NCI-H2171 treated with DMSO at 0.1 percent for 48 hours (cell line): ENCODE results near the gene MGAT1.
"Not testable (repeated sequence)": the region's sequence is repeated elsewhere in the genome, so short reads cannot be mapped to it uniquely, and the experiment has no call there.

Source experiments
- DNase-seq: peaks from one replicate; lab custom pipeline; 2025; lab: John Stamatoyannopoulos, UW

MGAT1 gene

DNA sequence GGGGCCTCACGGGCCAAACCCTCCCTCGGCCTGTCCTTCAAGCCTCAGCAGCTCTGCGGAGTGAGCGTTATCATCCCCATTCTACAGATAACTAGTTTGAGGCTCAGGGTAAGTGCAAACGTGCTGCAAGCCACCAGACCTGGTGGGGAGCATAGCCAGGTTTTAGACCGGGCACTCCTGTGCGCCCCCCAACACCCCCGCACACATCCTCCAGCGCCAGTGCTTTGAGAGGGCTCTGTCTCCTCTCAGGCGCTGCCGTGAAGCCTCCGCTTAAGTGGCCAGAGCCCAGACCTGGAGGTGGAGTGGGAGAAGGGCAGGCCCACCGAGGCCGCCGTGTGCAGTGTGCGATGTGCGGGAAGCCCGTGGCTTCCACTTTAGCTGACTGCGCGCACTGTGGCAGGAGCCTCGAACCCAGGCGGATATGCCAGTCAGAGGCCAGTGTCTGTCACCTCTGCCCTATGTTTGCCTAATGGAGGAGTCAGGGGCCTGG lies 1.6 kb upstream of the MGAT1 start:
- DNase-seq, result no peak

DNA sequence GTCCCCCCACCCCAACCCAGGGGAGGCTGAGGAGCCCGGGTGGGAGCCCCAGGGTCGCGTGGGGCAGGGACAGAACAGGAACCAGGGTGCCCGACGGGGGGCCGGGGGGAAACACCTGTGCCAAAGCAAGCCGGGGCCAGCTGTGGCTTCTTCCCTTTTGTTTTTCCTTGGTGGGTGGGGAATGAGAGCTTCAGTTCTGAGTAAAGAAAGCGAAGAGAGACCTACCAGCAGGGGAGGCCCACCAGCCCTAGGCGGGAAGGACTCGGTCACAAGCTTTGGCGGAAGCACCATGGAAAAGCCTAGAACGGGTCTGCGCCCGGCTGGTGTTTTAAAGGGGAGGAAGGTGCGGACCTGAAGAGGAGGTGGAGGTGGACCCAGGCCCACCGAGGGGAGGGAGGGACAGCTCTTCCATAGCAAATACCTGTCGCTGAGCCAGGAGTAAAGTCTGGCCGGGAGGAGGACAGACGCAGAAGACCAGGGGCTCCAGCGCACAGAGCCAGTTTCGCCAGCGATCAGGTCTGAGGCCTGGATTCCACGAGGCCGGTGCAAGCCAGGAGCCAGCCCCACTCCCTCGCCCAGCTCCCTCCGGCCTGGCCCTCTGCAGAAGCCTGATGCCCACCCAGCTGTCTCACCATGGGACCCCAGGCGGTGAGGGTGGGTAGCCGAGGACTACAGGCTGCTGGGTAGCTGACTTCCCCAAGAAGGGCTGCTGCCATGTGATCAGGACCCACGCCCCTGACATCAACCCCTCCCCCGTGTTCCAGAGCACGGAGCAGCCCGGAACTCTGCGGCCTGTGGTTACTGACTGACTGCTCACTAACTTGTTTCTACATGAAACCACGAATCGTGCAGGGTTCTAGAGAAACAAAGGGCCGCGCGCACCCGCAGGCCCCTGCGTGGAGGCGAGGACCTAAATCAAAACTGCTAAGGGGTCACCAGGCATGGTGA lies 849 bp upstream of the MGAT1 start:
- no peak for DNase-seq

DNA sequence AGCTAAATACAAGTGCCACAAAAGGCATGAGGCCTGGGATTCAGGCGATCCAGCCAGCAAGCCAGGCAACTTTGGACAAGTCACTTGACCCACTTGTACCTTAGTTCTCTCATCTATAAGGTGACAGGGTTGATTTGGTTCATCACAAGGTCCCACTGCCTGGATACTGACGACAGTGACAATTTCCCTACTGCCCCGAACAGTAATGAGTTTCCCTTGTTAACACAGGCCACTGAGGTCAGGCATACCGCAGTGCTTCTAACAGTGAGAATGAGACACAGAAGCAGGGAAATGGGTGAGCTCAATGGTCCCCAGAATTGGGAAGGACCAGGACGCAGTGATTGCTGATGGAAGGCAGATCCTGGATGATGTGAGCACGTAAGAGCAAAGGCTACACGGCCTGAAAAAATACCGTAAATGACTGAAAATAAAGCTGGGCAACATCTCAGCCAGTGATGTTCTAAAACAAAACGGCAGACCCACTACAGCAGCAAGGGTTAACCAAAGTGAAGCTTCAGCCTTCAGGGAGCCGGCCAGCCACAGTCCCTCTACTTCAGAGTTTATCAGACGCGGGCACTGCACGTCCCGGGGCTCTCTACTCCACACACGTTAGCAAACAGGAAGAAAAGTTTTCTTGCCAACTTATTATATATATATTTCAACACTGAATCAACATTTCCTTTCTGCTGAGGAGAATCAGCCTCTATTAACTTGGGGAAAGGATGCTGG lies 846 bp downstream of the MGAT1 start:
- DNase-seq, result no peak

DNA sequence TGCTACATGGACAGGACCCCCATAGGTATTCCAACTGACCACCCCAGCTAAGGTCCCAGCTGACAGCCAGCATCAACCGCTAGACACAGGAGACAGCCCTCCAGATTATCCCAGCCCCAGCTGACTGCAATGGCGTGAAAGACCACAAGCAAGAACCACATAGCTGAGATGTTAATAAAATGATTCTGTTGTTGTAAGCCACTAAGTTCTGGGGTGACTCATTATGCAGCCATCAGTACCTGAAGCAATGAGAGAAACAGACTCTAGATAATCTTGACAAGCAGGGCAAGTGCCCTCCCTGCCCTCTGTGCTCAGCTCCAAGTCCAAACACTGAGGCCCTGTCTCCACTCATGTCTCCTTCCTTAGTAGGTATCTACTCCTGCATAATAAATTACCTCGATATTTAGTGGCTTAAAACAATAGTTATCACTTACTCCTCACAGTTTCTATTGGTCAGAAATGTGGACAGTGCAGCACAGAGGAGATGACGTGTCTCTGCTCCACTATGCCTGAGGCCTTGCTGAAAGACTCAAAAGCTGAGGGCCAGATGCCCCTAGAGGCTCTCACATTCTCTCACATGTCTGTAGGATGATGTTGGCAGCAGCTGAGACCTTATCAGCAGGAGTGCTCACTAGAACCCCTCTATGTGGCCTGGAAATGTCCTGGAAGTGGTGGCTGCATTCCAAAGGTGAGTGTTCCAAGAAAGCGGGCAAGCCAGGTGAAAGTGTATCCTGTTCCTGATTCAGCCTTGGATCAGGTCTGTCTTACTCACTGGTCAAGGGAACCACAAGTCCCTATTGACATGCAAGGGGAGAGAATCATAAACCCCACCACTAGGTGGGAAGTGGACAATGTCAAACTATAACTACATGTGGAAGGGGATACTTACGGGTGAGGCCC lies 2.5 kb downstream of the MGAT1 start:
- no peak for DNase-seq

DNA sequence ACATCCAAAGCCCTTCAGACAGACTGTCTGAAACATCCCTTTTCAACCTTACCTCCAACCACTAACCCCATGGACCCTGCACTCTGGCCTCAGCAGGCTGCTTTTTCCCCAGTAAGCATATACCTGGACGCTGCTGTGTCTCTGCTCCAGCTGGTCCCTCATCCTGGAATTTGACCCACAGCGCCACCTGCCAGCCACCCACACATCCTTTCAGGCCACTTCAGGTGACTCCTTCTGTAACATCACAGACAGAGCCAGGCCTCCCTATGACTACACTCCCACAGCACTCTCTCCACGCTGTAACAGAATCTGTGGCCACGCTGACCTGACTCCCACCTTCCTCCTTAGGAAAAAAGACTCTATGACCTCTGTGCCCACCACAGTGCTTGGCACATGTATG lies 3.4 kb downstream of the MGAT1 start:
- no peak for DNase-seq

DNA sequence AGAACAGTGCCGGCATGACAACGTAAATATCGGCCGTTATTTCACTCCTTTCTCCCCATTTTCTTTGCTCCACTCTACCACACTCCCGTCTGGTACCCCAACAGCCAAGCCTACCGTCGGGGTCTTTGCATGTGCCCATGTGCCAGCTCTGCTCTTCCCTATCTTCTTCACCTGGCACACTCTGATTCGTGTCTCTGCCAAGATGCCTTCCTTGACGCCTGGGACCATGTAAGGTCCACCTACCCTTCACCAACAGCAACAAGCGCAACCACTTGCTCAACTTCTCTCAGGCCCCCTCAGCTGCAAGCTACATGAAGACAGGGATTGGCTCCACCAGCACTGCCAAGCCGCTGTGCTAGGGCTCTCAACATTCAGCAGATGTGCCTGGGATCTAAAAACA lies 4.4 kb downstream of the MGAT1 start:
- no peak for DNase-seq

DNA sequence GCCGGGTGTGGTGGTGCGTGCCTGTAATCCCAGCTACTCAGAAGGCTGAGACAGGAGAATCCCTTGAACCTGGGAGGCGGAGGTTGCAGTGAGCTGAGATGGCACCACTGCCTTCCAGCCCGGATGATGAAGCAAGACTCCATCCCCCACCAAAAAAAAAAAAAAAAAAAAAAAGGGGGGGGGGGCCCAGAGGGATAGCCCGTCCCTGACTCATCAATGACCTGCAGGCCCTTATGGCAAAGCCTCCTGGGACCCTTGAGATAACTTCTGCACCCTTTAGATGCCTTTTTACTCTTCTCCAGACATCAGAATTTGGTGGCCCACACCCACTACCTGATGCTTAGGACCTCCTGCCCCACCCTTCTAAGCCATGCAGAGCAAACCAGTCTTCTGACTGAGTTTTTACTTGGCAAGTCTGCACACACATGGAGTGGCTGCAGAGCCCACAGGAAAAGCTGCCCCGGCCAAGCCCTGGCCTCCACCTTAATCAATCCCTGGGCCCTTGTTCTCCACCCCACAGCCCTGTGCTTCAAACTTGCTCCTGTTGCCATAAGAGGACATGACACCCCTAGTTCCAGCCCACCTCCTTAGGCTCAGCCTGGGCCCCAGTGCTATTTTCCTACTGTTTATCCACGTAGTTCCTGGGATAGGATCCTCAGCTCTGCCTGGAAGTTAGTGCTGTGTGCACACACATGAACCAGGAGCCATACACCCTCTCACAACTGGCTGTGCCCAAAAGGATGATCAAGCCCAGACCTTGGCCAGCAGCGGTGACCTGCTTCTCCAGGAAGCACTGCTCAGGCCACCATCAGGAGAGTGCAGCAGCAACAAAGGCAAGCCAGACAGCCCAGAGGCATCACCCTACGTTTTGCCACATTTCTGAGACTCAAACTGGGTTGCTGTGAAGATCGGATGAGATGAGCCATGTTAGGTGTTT lies 5.1 kb downstream of the MGAT1 start:
- no peak for DNase-seq

DNA sequence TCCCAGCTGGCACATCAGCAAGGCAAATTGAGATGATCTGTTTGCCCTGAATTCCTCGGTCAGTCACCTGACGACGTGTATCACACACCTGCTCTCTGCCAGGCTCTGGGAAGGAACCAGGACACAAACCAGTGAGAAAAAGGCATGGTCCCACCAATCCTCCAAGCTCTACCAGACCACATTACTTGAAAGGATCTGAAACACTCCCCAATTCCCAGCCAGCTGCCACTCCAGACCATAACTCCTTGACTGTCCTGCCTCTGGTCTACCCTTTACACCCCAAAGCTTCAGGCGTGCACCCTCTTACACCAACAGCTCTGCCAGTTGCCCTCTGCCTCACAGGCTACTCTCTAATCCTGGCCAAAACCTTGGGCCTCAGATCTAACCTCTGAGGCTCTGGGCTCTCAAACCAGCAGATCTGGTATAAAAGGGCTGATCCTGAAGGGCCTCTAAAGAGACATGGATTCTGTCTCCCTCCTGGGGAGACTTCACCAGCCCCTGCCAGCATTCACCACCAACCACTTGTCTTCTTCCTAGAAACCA lies 6.8 kb downstream of the MGAT1 start:
- DNase-seq, result no peak

DNA sequence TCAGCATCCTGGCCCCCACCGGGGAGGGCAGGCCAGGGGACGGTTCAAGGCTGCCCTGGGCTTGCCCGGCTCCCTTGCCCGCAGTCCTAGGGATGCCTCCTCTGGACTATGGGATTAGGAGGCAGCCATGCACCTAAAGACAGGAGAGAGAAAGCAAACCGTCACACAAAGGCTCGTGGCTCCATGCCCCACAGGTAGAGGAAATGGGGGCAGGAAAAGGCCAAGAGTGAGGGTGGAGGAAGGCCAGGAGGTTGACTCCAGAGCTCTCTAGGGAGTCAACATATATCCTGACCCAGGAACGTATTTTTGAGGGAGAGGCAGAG lies 9.7 kb downstream of the MGAT1 start:
- DNase-seq, result no peak

DNA sequence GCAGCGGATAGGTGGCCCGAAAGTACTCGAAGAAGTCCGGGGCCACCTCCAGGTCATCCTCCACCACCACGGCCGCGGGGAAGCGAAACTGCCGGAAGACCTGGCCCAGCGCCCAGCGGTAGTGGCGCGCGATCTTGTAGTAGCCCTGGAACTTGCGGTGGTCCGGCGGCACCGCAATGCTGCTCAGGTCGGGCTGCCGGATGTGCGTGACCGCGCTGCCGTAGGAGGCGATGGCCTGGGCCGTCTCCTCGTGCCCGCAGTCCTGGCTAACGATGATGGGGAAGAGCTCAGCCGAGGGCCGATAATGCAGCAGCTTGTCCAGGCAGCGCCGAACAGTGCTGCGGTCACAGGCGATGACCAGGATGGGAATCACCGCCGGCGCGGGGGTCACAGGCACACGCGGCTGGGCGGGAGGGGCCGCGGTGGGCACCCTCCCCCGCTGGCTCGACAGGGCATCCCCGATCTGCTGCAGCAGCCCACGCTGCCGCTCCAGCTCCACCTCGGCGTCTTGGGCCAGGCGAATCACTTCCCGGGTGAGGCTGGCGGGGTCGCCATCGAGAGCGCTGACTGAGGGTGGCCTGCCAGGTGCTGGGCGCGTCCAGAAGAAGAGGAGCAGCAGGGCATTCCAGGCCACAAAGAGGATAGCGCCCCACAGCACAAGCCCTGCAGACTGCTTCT lies 10.2 kb downstream of the MGAT1 start:
- DNase-seq, result no peak

DNA sequence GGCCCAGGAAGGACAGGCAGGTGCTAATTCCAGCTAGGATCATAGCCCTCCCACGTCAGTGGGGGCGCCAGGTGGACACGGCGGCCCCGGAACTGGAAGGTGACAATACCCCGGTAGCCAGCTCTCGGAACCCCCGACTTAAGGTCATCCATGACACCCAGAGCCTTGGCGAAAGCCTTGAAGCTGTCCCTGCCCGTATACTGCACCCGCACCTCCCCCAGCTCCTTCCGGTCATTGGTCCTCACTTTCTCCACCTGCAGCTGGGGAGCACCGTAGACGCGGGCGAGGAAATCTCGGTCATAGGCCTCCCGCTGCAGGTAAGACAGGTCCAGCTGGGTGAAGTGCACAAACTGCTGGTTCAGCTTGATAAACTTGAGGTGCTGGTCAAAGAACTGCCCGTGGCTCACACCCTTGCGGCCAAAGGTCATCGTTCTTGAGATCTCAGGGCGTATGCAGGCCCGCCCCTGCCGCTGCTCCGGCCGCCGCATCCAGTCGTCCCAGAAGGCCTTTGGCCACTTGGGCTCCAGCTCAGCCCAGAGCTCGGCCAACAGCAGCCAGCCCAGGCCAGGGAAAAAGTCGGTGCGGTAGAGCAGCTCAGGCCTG lies 10.9 kb downstream of the MGAT1 start:
- no peak for DNase-seq

DNA sequence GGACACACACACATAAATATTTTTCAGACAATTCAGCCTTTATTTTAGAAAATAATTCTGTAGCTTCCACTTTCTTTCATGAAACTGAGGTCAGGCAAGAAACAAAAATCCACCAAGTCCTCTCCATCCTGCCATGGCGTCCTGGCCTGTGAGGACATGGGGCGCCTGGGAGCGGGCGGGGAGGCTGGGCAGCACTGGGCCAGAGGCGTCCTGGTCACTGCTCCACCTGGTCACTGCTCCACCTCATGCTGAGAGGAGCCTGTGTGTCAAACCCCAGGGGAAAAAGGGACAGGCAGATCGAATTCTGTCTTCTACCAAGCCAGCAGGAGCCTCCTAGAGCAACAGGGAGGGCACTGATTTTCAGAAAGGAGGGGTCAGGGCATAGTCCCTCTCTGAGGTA lies 12.1 kb downstream of the MGAT1 start:
- no peak for DNase-seq

DNA sequence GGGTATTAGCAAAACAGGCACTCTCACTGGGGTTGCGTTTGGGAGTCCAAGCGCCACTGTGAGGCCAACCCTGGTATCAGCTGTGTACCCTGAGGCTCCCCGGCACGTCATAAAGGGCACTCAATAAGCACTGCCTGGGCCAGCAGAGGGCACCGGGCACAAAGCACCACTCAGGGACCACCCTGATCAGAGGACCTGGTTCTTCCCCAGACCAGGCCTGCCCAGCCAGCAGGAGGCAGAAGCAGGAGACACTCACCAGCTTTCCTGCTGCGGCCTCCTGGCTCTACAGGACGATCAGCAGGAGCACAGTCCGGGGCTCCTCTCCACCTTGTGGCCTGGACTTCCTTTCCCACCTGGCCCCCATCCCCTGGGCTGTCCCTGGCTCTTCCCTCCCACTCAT lies 12.6 kb downstream of the MGAT1 start:
- DNase-seq, result no peak

DNA sequence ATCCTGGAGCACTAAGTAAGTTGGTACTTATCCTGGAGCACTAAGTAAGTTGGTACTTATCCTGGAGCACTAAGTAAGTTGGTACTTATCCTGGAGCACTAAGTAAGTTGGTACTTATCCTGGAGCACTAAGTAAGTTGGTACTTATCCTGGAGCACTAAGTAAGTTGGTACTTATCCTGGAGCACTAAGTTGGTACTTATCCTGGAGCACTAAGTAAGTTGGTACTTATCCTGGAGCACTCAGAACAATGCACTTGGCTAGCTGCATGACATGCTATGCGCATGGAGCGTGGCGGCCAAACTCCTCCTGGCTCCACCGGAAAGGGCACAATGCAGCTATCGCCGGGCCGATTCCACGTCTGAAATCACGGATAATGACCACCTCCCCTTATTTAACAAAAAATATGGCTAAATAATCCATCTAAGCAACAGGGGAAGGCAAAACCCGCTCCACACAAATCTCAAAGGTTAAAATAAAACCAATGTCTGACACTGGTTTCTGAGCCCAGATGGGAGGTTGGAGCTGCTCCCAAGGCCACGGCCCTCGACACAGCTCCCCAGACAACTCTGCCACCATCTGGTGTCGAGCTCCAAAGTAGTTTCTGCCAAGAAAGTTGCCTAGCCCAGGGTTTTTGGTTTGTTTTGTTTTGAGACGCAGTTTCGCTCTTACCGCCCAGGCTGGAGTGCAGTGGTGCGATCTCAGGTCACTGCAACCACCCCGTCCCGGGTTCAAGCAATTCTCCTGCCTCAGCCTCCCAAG lies 13.8 kb downstream of the MGAT1 start:
- DNase-seq, result not testable (repeated sequence)

DNA sequence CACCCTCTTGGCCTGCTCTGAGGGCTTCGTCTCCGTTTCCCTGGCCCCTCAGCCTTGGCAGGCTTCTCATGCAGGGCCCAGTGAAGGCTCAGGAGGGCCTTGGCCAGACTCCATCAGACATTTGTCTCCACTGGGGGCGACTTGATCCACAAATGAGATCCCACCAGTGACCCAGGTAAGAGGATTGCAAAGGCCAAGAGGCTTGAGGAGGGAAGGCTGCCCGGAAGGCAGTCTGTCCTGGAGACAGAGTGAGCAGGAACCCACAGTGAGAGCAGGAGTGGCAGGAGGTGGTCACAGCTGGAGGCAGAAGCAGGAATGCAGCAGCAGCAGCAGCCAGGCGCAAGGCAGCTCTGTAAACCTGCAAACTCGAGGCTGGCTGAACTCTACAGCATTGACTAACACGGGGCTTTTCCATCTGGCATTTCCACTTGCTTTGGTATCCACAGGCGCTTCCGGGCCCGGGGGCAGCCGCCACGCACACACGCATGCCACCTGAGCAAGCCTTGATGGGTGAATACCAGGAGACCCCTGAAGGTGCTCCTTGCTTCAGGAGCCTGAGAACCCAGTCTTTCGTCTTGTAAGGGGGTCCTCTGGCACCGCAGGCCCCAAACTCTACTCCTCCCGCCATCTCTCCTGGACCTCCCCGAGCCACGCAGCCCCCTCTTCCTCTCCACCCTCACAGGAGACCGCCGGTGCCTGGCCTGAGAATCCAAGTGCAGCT lies 14.7 kb downstream of the MGAT1 start:
- DNase-seq, result no peak

DNA sequence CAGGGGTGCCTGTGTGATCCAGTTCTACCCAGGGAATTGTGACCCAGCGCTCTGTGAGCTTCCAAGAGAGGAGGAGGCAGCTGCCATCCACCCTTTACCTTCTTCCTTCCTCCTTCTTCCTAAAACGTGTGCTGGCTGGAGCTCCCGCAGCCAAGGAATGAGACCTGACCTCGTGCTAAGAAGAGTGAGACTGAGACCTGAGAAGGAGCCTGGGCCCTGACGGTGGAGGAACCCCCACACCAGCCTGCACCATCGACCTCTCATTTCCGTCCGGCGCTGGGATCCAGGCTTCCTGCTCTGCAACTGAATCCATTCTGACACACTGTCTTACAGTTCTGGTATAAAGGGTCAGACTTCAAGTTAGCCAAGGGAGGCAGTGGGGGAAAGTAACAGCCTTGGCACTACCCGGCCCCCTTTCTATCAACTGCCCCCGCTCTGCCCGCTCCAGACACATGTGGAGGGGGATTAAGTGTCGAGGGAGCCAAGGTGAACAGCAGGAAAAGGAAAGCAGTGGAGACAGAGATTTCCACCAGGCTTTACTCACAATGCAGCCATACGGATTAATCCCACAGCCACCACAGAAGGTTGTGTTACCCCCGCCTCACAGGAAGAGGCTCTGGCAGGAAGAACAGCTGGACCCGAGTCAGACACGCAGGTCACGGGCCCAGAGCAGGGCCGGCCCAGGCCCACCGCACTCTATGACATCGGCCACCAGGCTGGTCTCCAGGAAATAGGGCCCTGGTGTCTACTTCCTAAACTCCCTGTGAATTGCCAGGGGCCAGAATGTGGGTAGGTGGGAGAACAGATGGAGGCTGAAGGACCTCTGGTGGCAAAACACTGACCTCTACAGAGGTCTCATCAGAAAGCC lies 15.8 kb downstream of the MGAT1 start:
- no peak for DNase-seq

DNA sequence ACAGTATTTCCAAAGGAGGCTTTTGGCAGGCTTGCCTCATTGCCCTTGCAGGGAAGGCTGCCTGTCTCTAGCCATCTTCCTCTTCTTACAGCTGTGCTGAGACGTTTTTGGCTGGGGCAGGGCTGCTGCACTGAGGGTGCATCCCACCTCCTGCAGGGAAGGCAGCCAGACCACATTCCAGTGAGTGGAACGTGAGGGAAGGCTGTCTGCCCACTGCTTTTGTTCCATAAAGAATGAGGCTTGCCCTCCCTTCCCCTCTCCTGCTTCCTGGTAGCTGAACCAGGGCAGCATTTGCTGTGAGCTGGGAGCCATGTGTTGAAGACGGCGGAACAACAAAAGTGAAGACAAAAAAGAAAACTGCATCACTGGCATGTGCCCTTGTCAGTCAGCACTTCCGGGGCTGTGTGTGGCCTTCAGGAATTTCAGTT lies 16.8 kb downstream of the MGAT1 start:
- no peak for DNase-seq
